Astrocyte of the cerebellum (primary cell): Measurements from ENCODE around the gene COL4A2.

Experiments
- DNase-seq: peaks from one replicate; pipeline ENCODE4 v3.0.0-alpha.2; 2011; ENCODE audit warnings: low read depth
- H3K4me3 ChIP-seq: 2 replicates; pipeline ENCODE4 v1.5.1; 2011; ENCODE audit warnings: mild to moderate bottlenecking, low read depth, low read length, moderate library complexity
- CTCF ChIP-seq: IDR thresholded peaks from 2 replicates; pipeline ENCODE4 v1.5.1; 2012; ENCODE audit warnings: low read length, low read depth, moderate library complexity, mild to moderate bottlenecking; ENCODE audit errors: missing control alignments
- in situ Hi-C: cut with HindIII; loops from 2 replicates; pipeline ENCODE4 v1.10.0; 2017; ENCODE audit warnings: low sequenced_read_pairs

COL4A2 gene

GRCh38 chr13:110276553-110276950 lies 30.5 kb upstream of the COL4A2 start:
- DNase-seq = no peak
- no peak overlapping the region for H3K4me3 ChIP-seq
- TF ChIP-seq CTCF = no peak
- in situ Hi-C loops = no loop called here

- no peak overlapping the region for H3K4me3 ChIP-seq
- no peak for TF ChIP-seq CTCF
- no peak for DNase-seq
- in situ Hi-C loops = no loop called here
These were observed 29.6 kb upstream of the COL4A2 start for GRCh38 chr13:110277357-110277975.

- no peak for TF ChIP-seq CTCF
- no peak overlapping the region for H3K4me3 ChIP-seq
- in situ Hi-C loops = no loop called here
- no peak for DNase-seq
These were observed 28.2 kb upstream of the COL4A2 start for GRCh38 chr13:110278859-110279258.

- TF ChIP-seq CTCF = no peak
- H3K4me3 ChIP-seq = no peak overlapping the region
- no peak for DNase-seq
- in situ Hi-C loops = no loop called here
These were observed 27.4 kb upstream of the COL4A2 start for GRCh38 chr13:110279684-110280083.

GRCh38 chr13:110280231-110280813 lies 26.8 kb upstream of the COL4A2 start:
- TF ChIP-seq CTCF = no peak
- no peak overlapping the region for H3K4me3 ChIP-seq
- no peak for DNase-seq
- in situ Hi-C loops = no loop called here

GRCh38 chr13:110280985-110281688 lies 25.9 kb upstream of the COL4A2 start:
- DNase-seq = no peak
- no peak overlapping the region for H3K4me3 ChIP-seq
- in situ Hi-C loops = no loop called here
- no peak for TF ChIP-seq CTCF
